Astrocyte of the spinal cord (primary cell): Measurements from ENCODE around the gene AADACL2.

Source experiments
- DNase-seq: peaks from one replicate; pipeline ENCODE4 v3.0.0; 2011; ENCODE audit warnings: low read depth, low spot score
- H3K4me3 ChIP-seq: 2 replicates; pipeline ENCODE4 v1.5.1; 2011; ENCODE audit warnings: low read depth, mild to moderate bottlenecking, low read length, moderate library complexity
- CTCF ChIP-seq: IDR thresholded peaks from 2 replicates; pipeline ENCODE4 v1.5.1; 2012; ENCODE audit warnings: low read depth, mild to moderate bottlenecking, low read length, inconsistent platforms
- in situ Hi-C: cut with HindIII; loops from 2 replicates; pipeline ENCODE4 v1.10.0; 2017; ENCODE audit warnings: low sequenced_read_pairs

The AADACL2 gene

GRCh38 chr3:151724576-151725562 is 8.9 kb upstream of the AADACL2 start:
- no peak overlapping the region for H3K4me3 ChIP-seq
- no peak for DNase-seq
- in situ Hi-C loops = no loop called here
- TF ChIP-seq CTCF = no peak

- no peak for DNase-seq
- H3K4me3 ChIP-seq = no peak overlapping the region
- in situ Hi-C loops = no loop called here
- no peak for TF ChIP-seq CTCF
Measured at GRCh38 chr3:151726016-151726415, 7.7 kb upstream of the AADACL2 start.

DNA sequence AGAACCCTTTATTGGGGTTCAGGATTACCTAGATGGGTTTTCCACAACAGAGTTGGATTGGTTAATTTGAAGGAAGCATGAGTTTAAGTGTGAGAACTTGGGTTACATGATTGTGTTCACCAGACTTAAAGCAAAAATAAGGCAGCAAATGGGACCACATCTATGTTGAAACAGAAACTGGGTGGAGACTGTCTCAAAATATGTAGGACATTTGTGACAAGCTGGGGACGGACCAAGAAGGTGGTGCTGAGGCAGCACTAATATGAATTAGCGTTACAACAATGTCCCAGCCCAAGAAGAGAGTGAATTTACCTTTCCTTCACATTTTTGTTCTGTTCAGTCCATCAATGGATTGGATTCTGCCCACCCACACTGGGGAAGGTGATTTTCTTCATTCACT is 866 bp upstream of the AADACL2 start:
- DNase-seq = no peak
- TF ChIP-seq CTCF = no peak
- in situ Hi-C loops = no loop called here
- H3K4me3 ChIP-seq = no peak overlapping the region

DNA sequence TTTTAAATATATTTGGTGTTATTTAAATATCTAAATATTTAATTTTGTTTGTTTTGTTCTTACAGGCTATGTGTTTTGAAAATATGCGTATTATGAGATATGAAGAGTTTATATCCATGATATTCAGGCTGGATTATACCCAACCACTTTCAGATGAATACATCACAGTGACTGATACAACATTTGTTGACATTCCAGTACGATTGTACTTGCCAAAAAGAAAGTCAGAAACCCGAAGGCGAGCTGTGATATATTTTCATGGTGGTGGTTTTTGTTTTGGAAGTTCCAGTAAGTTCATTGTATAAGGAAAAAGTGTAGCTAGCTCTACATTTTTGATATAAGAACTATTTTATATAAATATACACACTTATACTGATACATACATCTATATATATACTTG is 6.9 kb downstream of the AADACL2 start:
- TF ChIP-seq CTCF = no peak
- in situ Hi-C loops = no loop called here
- H3K4me3 ChIP-seq = no peak overlapping the region
- no peak for DNase-seq

DNA sequence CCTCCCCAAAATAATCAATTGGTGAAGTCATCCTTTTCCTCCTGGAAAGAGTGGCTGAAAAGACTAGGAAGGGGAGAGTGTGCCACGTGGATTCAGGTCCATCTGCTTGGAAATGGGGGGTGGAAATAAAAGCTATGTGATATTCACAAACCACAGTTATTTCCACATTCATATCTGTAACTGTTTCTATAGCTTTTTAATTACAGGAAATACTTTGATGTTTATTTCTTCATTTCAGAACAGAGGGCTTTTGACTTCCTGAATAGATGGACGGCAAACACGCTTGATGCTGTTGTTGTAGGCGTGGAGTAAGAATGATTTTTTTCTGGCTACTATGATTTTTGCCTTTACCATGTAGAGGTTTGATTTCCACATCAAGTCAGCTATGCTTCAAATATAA is 10.1 kb downstream of the AADACL2 start:
- no peak for DNase-seq
- no peak for TF ChIP-seq CTCF
- in situ Hi-C loops = no loop called here
- H3K4me3 ChIP-seq = no peak overlapping the region

GRCh38 chr3:151750181-151750580 is 16.5 kb downstream of the AADACL2 start:
- TF ChIP-seq CTCF = no peak
- no peak overlapping the region for H3K4me3 ChIP-seq
- in situ Hi-C loops = no loop called here
- no peak for DNase-seq
